H1 (cell line): ENCODE results near the gene MARK3. TPM values are rescaled to one million over a fixed set of nuclear protein-coding genes. Genes with fewer than 3 reads are reported as not detected.

Source experiments
- CTCF ChIA-PET: fragments of 300-600 bp; sonication (Branson Sonifier 250); formaldehyde crosslinking; loops from one replicate; lab custom pipeline; 2021; ENCODE audit not compliant: partially characterized antibody; lab: Charles Lee
- POLR2A ChIA-PET: fragments of 300-600 bp; sonication (Branson Sonifier 250); formaldehyde crosslinking; loops from one replicate; lab custom pipeline; 2021; ENCODE audit warnings: inconsistent platforms; ENCODE audit not compliant: partially characterized antibody; lab: Charles Lee
- DNase-seq, 2 experiments: peaks; one replicate each; pipeline versions ENCODE4 v3.0.0 to v3.0.0-alpha.2; 2010 to 2022; ENCODE audit warnings: low spot score in 2 of 2, low read depth in 1 of 2, mixed read lengths in 1 of 2
- FAIRE-seq: peaks from 2 replicates; lab custom pipeline; 2011; peaks lifted over from hg19 to GRCh38; lab: Jason Lieb, UNC
- H2AFZ ChIP-seq: 2 replicates; pipeline ENCODE4 v1.8.1; 2012; ENCODE audit warnings: low read length, inconsistent platforms
- H2AK5ac ChIP-seq: 2 replicates; pipeline ENCODE4 v1.6.1; 2013; ENCODE audit warnings: low read depth, low read length
- H2BK120ac ChIP-seq: replicated peaks from 2 replicates; pipeline ENCODE3; 2013; ENCODE audit warnings: low read depth, low read length, inconsistent platforms
- H2BK12ac ChIP-seq: 2 replicates; pipeline ENCODE4 v1.6.1; 2013; ENCODE audit warnings: low read depth, low read length
- H2BK15ac ChIP-seq: 2 replicates; pipeline ENCODE4 v1.6.1; 2013; ENCODE audit warnings: low read length
- H2BK20ac ChIP-seq: 2 replicates; pipeline ENCODE4 v1.6.1; 2013; ENCODE audit warnings: low read length
- H2BK5ac ChIP-seq: 2 replicates; pipeline ENCODE4 v1.6.1; 2013; ENCODE audit warnings: low read depth, low read length
- H3K14ac ChIP-seq: 2 replicates; pipeline ENCODE4 v1.6.1; 2013; ENCODE audit warnings: inconsistent platforms; ENCODE audit not compliant: insufficient read length
- H3K18ac ChIP-seq: 2 replicates; pipeline ENCODE4 v1.6.1; 2013; ENCODE audit warnings: low read length; ENCODE audit errors: extremely low read depth
- H3K23ac ChIP-seq: 2 replicates; pipeline ENCODE4 v1.6.1; 2013; ENCODE audit warnings: inconsistent platforms; ENCODE audit not compliant: insufficient read length
- H3K23me2 ChIP-seq: 2 replicates; pipeline ENCODE4 v1.6.1; 2013; ENCODE audit warnings: low read depth, low read length
- H3K27ac ChIP-seq: 2 replicates; pipeline ENCODE4 v1.6.1; 2011; ENCODE audit warnings: low read depth, low read length, inconsistent platforms
- H3K27me3 ChIP-seq, 4 experiments: replicated peaks in 1 of 4; 1 replicate in 1 of 4; 2 replicates in 3 of 4; pipeline versions ENCODE4 v1.6.1 to v1.8.1; 2011 to 2013; ENCODE audit warnings: low read length in 3 of 4, mild to moderate bottlenecking in 3 of 4, inconsistent platforms in 2 of 4, mixed read lengths in 2 of 4, moderate library complexity in 1 of 4; ENCODE audit not compliant: control insufficient read depth in 3 of 4, insufficient read depth in 3 of 4; ENCODE audit errors: extremely low read depth in 1 of 4
- H3K36me3 ChIP-seq, 4 experiments: 2 replicates each; pipeline versions ENCODE4 v1.6.1 to v1.8.1; 2011 to 2013; ENCODE audit warnings: mild to moderate bottlenecking in 4 of 4, low read length in 3 of 4, moderate library complexity in 2 of 4, control low read depth in 1 of 4, inconsistent platforms in 1 of 4; ENCODE audit not compliant: insufficient read depth in 4 of 4, control insufficient read depth in 2 of 4
- H3K4ac ChIP-seq: replicated peaks from 2 replicates; pipeline ENCODE3; 2013; ENCODE audit warnings: low read length, low read depth, mixed read lengths, inconsistent platforms; ENCODE audit not compliant: insufficient read length
- H3K4me1 ChIP-seq, 4 experiments: replicated peaks in 1 of 4; 1 replicate in 1 of 4; 2 replicates in 3 of 4; pipeline versions ENCODE4 v1.6.1 to v1.8.1; 2011 to 2013; ENCODE audit warnings: low read length in 3 of 4, inconsistent platforms in 2 of 4, mixed read lengths in 1 of 4; ENCODE audit not compliant: insufficient read depth in 4 of 4, control insufficient read depth in 3 of 4
- H3K4me2 ChIP-seq, 2 experiments: 2 replicates each; pipeline versions ENCODE4 v1.6.1 to v1.8.1; 2011 to 2013; ENCODE audit warnings: low read depth in 2 of 2, low read length in 2 of 2, control low read depth in 1 of 2, inconsistent platforms in 1 of 2, mild to moderate bottlenecking in 1 of 2; ENCODE audit not compliant: insufficient read depth in 1 of 2
- H3K4me3 ChIP-seq, 4 experiments: fragments of 200-600, 300-600 bp in 1 of 4; sonication (generic), shearing (Covaris generic), sonication (Bioruptor Twin) in 1 of 4; 2 replicates each; pipeline versions ENCODE4 v1.5.1 to v1.8.1; 2011 to 2016; ENCODE audit warnings: low read length in 4 of 4, low read depth in 3 of 4, control low read depth in 2 of 4, inconsistent platforms in 2 of 4, mild to moderate bottlenecking in 2 of 4, mixed read lengths in 1 of 4, moderate library complexity in 1 of 4; ENCODE audit not compliant: insufficient read depth in 2 of 4; ENCODE audit errors: extremely low read depth in 1 of 4
- H3K56ac ChIP-seq: replicated peaks from 2 replicates; pipeline ENCODE3; 2013; ENCODE audit warnings: low read depth, mild to moderate bottlenecking, mixed read lengths, low read length, inconsistent platforms; ENCODE audit not compliant: insufficient read length
- H3K79me1 ChIP-seq: 2 replicates; pipeline ENCODE4 v1.6.1; 2013; ENCODE audit warnings: low read depth, low read length, control low read depth
- H3K79me2 ChIP-seq, 2 experiments: 2 replicates each; pipeline versions ENCODE4 v1.6.1 to v1.8.1; 2012 to 2013; ENCODE audit warnings: low read length in 2 of 2, mild to moderate bottlenecking in 2 of 2, inconsistent platforms in 1 of 2; ENCODE audit not compliant: insufficient read depth in 2 of 2, control insufficient read depth in 1 of 2
- H3K9ac ChIP-seq, 4 experiments: replicated peaks in 1 of 4; 1 replicate in 1 of 4; 2 replicates in 3 of 4; pipeline versions ENCODE4 v1.6.1 to v1.8.1; 2011 to 2013; ENCODE audit warnings: low read depth in 3 of 4, low read length in 3 of 4, control low read depth in 2 of 4, mild to moderate bottlenecking in 2 of 4, moderate library complexity in 2 of 4, inconsistent platforms in 1 of 4; ENCODE audit errors: extremely low read depth in 1 of 4
- H3K9me3 ChIP-seq, 2 experiments: 2 replicates each; pipeline versions ENCODE4 v1.6.1 to v1.8.1; 2012 to 2013; ENCODE audit warnings: mild to moderate bottlenecking in 2 of 2, moderate library complexity in 2 of 2, control low read depth in 1 of 2, inconsistent platforms in 1 of 2, low read depth in 1 of 2, low read length in 1 of 2, mixed read lengths in 1 of 2; ENCODE audit not compliant: insufficient read depth in 2 of 2
- H4K20me1 ChIP-seq, 2 experiments: replicated peaks in 1 of 2; 2 replicates each; pipeline versions ENCODE3 to v1.8.1; 2011 to 2013; ENCODE audit warnings: inconsistent platforms in 2 of 2, low read length in 2 of 2, mild to moderate bottlenecking in 1 of 2; ENCODE audit not compliant: insufficient read depth in 2 of 2, control insufficient read depth in 1 of 2
- H4K5ac ChIP-seq: 2 replicates; pipeline ENCODE4 v1.6.1; 2013; ENCODE audit warnings: low read length, low read depth, mixed read lengths, inconsistent platforms; ENCODE audit not compliant: insufficient read length
- H4K8ac ChIP-seq: 2 replicates; pipeline ENCODE4 v1.8.0; 2013; ENCODE audit warnings: mild to moderate bottlenecking, moderate library complexity, low read length, inconsistent platforms; ENCODE audit not compliant: insufficient read depth; ENCODE audit errors: extremely low read depth
- H4K91ac ChIP-seq: replicated peaks from 2 replicates; pipeline ENCODE3; 2013; ENCODE audit warnings: low read length, mixed read lengths, inconsistent platforms; ENCODE audit not compliant: insufficient read length
- ASH2L ChIP-seq: fragments of 200-600, 300-600 bp; sonication (generic); IDR thresholded peaks from one replicate; pipeline ENCODE4 v1.7.1; 2017; ENCODE audit warnings: low read length
- EP300 ChIP-seq, 2 experiments: IDR thresholded peaks; 1 replicate in 1 of 2; 2 replicates in 1 of 2; pipeline ENCODE4 v1.6.1; 2011 to 2012; ENCODE audit warnings: low read depth in 2 of 2, low read length in 2 of 2, mild to moderate bottlenecking in 2 of 2, borderline replicate concordance in 1 of 2, inconsistent platforms in 1 of 2, moderate library complexity in 1 of 2
- EZH2 ChIP-seq: fragments of 200-600 bp; sonication (generic); IDR thresholded peaks from 2 replicates; pipeline ENCODE4 v1.7.1; 2012; ENCODE audit warnings: low read depth, mild to moderate bottlenecking, moderate library complexity, low read length, inconsistent platforms; ENCODE audit not compliant: severe bottlenecking
- HDAC6 ChIP-seq: IDR thresholded peaks from one replicate; pipeline ENCODE4 v1.7.1; 2012; ENCODE audit warnings: low read depth, mild to moderate bottlenecking, inconsistent platforms, low read length, moderate library complexity
- KDM5A ChIP-seq: fragments of 200-600 bp; IDR thresholded peaks from 2 replicates; pipeline ENCODE4 v1.7.1; 2012; ENCODE audit warnings: mild to moderate bottlenecking, low read length, inconsistent platforms, mixed read lengths
- NANOG ChIP-seq: IDR thresholded peaks from 2 replicates; pipeline ENCODE4 v1.6.1; 2011; ENCODE audit warnings: low read length, low read depth, mild to moderate bottlenecking, inconsistent platforms; ENCODE audit not compliant: insufficient read depth, poor library complexity, severe bottlenecking
- SIX5 ChIP-seq: IDR thresholded peaks from 2 replicates; pipeline ENCODE4 v1.6.1; 2011; ENCODE audit warnings: mild to moderate bottlenecking, low read depth, low read length
- TAF1 ChIP-seq: IDR thresholded peaks from 2 replicates; pipeline ENCODE4 v1.6.1; 2011; ENCODE audit warnings: mild to moderate bottlenecking, low read depth, low read length
- TBP ChIP-seq: IDR thresholded peaks from 2 replicates; pipeline ENCODE4 v1.6.1; 2011; ENCODE audit warnings: low read depth, low read length, improper control_type of control experiment
- TEAD4 ChIP-seq: IDR thresholded peaks from 2 replicates; pipeline ENCODE4 v1.6.1; 2012; ENCODE audit warnings: low read depth, low read length, inconsistent platforms, mixed read lengths
- ZNF274 ChIP-seq: IDR thresholded peaks from 2 replicates; pipeline ENCODE4 v1.7.0; 2012; ENCODE audit warnings: low read length, borderline replicate concordance; ENCODE audit errors: extremely low read depth
- WGBS, 2 experiments: shearing (Covaris generic) in 1 of 2; methylation state at CpG; one replicate each; pipeline versions ENCODE4 v1.1.6 to v1.1.7; 2013 to 2015; ENCODE audit warnings: low lambda C conversion rate in 2 of 2, mixed read lengths in 2 of 2, inconsistent platforms in 1 of 2, low coverage in 1 of 2, missing lambda C conversion rate in 1 of 2; ENCODE audit not compliant: insufficient replicate concordance in 2 of 2, insufficient coverage in 1 of 2, insufficient read length in 1 of 2; ENCODE audit errors: extremely low coverage in 1 of 2, missing lambda C conversion rate in 1 of 2; 5-methylcytosine and 5-hydroxymethylcytosine counted together
- polyA plus RNA-seq, 7 experiments: library from polyadenylated mRNA; depleted of rRNA in 3 of 7; stranded (reverse) in 5 of 7; unstranded in 2 of 7; fragments of >200 nt in 5 of 7; fragments of 200-250 nt in 2 of 7; gene quantifications; 1 replicate in 5 of 7; 2 replicates in 1 of 7; 4 replicates in 1 of 7; pipeline versions ENCODE4 v1.2.1 to v1.2.3, GENCODE V29; 2011 to 2013; ENCODE audit warnings: missing spikeins in 2 of 7, mixed read lengths in 2 of 7
- total RNA-seq: library from RNA; stranded (reverse); fragmentation: NEBNext Ultra II Directional; extraction: Animal tissue kit (Norgen Biotek cat#: 25700); gene quantifications from 2 replicates; pipeline ENCODE4 v1.2.1, GENCODE V29; 2021

MARK3 gene
- total and polyA plus RNA-seq, 2 of the 8 experiments (the other 6 are each of a cell fraction or from before 2014, with no cell fraction given) = 39.4 to 76.9 TPM

DNA sequence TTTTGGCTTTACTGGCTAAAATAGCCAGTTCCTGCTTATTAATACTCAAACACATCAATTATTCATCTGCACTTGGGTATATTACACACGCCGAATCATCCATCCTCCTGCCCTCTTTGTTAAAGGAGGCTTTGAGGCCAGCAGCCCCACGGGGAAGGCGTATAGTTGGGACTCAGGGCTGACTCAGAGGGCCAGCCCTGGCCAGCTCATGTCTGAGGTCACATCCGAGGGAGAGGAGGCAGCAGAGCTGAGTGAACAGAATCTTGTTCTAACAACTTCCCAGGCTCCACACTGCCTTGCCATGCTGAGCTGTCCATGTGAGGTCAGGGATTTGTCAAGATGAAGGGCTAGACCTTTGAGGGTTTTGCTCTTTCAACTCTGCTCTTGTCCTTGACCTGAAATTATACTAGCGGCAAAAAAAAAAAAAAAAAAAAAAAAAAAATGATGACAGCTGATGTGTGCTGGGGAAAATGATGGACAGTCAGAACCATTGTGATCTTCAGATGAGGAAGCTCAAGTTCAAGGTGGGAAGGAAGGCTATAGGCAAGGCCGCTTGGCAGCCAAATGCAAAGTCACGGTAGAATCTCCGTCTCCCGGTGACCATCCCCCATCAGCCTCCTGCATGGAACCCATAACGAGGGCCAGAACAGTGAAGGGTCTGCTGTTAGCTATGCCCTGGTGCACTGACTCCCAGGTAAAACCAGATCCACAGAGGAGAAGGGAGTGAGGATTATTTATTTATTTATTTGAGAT lies 12.5 kb upstream of the MARK3 start:
- no peaks in the 10 kb centered on the region for H3K79me1 ChIP-seq
- ChIA-PET POLR2A (interaction anchor here (1.4 to 4.2 kb wide), 2 partner anchors 28 to 39 kb away, joined by 7 to 26 read pairs; partner anchors contain the start of gene EIF5), CTCF (interaction anchor here (0.6 to 1.1 kb wide), 3 partner anchors 16 to 28 kb away, joined by 3 read pairs; no protein-coding TSS in a partner anchor)
- H4K91ac ChIP-seq = no peak overlapping the region
- no peak overlapping the region for H3K4me3 ChIP-seq
- H3K79me2 ChIP-seq = no peaks in the 10 kb centered on the region
- H3K9ac ChIP-seq = no peak overlapping the region
- no peak overlapping the region for H3K18ac ChIP-seq
- H4K5ac ChIP-seq = no peak overlapping the region
- 88% methylated on average over 10 of the region's 11 CpGs; no CpG with 5 or more reads in 1 of the 2 experiments for WGBS, 2 experiments
- no peaks in the 10 kb centered on the region for H3K23me2 ChIP-seq
- no peaks in the 10 kb centered on the region for H3K36me3 ChIP-seq
- DNase-seq (no peak), FAIRE-seq (no peak)
- H3K27me3 ChIP-seq = no peaks in the 10 kb centered on the region
- H2BK15ac ChIP-seq = no peak overlapping the region
- TF ChIP-seq SIX5 (no peak), TAF1 (no peak), TEAD4 (no peak), EZH2 (no peak), HDAC6 (no peak), ASH2L (no peak), NANOG (no peak), TBP (no peak), ZNF274 (no peak), KDM5A (no peak), EP300 (IDR thresholded peaks at IDR 0.05; ENCODE audit: borderline replicate concordance in 1 of 2, low read depth in 2 of 2, low read length in 2 of 2) (no peak)
- no peak overlapping the region for H2BK12ac ChIP-seq
- no peak overlapping the region for H3K4ac ChIP-seq
- no peak overlapping the region for H2AK5ac ChIP-seq
- peak overlapping the region; percentile 74 for H2AFZ ChIP-seq
- no peak overlapping the region for H2BK120ac ChIP-seq
- no peaks in the 10 kb centered on the region for H4K20me1 ChIP-seq
- no peak overlapping the region for H3K56ac ChIP-seq
- peaks cover 0 to 3% (median 2%) of the 10 kb centered on the region in 4 experiments; a peak in 2 of 7 replicates for H3K4me1 ChIP-seq
- no peak overlapping the region; a peak in 1 of 4 replicates for H3K4me2 ChIP-seq
- H4K8ac ChIP-seq = no peak overlapping the region
- no peak overlapping the region for H3K23ac ChIP-seq
- H3K9me3 ChIP-seq = no peaks in the 10 kb centered on the region
- H2BK5ac ChIP-seq = no peak overlapping the region
- H3K27ac ChIP-seq = peak overlapping the region; percentile 27; the same call in 1 of the 2 replicates
- no peak overlapping the region for H2BK20ac ChIP-seq
- no peak overlapping the region for H3K14ac ChIP-seq
